Fibroblast of mammary gland (primary cell): Measurements from ENCODE around the gene PCLAF.
"Not testable (repeated sequence)": the region's sequence is repeated elsewhere in the genome, so short reads cannot be mapped to it uniquely, and the experiment has no call there.

ENCODE experiments used
- DNase-seq: peaks from one replicate; pipeline ENCODE4 v3.0.0-alpha.2; 2010; ENCODE audit warnings: low read depth
- H3K4me3 ChIP-seq: 2 replicates; pipeline ENCODE4 v1.5.1; 2011; ENCODE audit warnings: low read depth, mild to moderate bottlenecking, low read length, moderate library complexity; ENCODE audit not compliant: control insufficient read depth
- TF ChIP-seq, protein P1 (sequence below): conservative IDR thresholded peaks from 2 replicates; pipeline ENCODE4 v1.5.1; 2011; ENCODE audit warnings: low read depth, low read length, inconsistent platforms; ENCODE audit not compliant: control insufficient read depth, insufficient read depth

Gene PCLAF

GRCh38 chr15:64349375-64349774 lies 31.9 kb downstream of the PCLAF start:
- TF ChIP-seq, protein P1, sequence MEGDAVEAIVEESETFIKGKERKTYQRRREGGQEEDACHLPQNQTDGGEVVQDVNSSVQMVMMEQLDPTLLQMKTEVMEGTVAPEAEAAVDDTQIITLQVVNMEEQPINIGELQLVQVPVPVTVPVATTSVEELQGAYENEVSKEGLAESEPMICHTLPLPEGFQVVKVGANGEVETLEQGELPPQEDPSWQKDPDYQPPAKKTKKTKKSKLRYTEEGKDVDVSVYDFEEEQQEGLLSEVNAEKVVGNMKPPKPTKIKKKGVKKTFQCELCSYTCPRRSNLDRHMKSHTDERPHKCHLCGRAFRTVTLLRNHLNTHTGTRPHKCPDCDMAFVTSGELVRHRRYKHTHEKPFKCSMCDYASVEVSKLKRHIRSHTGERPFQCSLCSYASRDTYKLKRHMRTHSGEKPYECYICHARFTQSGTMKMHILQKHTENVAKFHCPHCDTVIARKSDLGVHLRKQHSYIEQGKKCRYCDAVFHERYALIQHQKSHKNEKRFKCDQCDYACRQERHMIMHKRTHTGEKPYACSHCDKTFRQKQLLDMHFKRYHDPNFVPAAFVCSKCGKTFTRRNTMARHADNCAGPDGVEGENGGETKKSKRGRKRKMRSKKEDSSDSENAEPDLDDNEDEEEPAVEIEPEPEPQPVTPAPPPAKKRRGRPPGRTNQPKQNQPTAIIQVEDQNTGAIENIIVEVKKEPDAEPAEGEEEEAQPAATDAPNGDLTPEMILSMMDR: no peak
- H3K4me3 ChIP-seq: no peak overlapping the region
- DNase-seq: no peak

DNA sequence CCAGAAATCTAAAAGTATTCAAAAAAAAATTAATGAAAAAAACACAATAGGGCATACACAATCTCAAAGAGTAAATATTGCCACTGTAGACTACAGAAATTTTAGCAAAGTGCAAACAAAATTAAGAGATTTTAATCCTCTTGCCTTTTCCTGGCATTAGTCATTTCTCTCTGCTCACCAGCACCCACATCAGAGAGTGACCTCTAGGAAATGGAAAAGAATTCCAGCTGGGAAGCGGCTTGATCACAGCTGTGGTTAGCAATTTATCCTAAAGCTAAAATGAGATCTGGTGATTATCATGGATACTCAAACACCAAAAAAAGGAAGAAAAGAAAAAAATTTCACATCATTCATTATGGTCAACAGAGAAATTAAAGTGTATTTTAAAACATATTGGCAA lies 32.8 kb downstream of the PCLAF start:
- no peak overlapping the region for H3K4me3 ChIP-seq
- TF ChIP-seq, protein P1: no peak
- peak; percentile 35 for DNase-seq

GRCh38 chr15:64346242-64346641 lies 35.0 kb downstream of the PCLAF start:
- not testable (repeated sequence) for DNase-seq, H3K4me3 ChIP-seq

GRCh38 chr15:64344651-64345294 lies 36.5 kb downstream of the PCLAF start:
- peak; percentile 56 for DNase-seq
- TF ChIP-seq, protein P1: no peak

DNA sequence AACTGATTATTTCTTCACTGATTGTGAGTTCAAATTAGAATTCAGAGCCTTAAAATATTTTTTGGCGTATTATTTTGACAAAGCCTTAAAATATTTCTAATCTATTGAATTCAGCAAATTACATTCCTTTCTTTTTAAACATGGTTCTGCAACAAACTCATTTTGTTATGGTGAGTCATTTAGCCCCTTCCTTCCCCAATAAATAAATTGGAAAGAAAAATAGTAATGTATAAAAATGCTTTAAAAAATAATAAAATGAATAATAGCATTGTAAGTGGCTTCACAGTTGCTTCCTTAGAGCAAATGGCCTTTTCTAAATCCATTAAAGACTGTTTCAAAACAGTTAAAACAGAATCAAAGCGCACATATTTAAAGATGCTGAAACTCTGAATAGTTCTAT lies 37.4 kb downstream of the PCLAF start:
- peak; percentile 19 for DNase-seq
- TF ChIP-seq, protein P1: no peak
- H3K4me3 ChIP-seq: no peak overlapping the region

More at GRCh38 chr15:64344651-64345294, 36.5 kb downstream of the PCLAF start:
- no peak overlapping the region for H3K4me3 ChIP-seq

GRCh38 chr15:64343222-64343621 lies 38.0 kb downstream of the PCLAF start:
- peak; percentile 67 for DNase-seq
- TF ChIP-seq, protein P1: no peak
- no peak overlapping the region for H3K4me3 ChIP-seq

DNA sequence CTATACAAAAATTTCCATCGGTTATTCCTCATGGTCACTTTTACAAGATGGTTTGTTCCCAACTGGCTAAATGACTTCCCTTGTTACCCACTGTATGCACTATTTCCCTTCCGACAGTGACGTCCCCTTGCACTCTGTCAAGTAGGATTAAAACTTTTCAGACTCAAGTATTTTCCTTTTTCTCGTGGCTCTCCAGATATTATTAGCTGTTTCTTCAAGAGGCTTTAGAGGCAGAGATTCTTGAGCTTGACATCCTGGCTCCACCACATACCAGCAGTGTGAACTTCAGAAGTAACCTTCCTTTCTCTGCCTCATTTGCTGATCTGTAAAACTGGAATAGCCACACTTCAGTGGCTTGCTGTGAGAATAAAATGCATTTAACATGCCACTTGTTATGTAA lies 39.3 kb downstream of the PCLAF start:
- no peak overlapping the region for H3K4me3 ChIP-seq
- TF ChIP-seq, protein P1: no peak
- DNase-seq: no peak
